K562 (cell line): ENCODE data around the gene KRTAP1-1. TPM values are rescaled to one million over a fixed set of nuclear protein-coding genes. Genes with fewer than 3 reads are reported as not detected.

Experiments used
- polyA plus RNA-seq, 8 experiments: library from polyadenylated mRNA; depleted of rRNA in 4 of 8; stranded (reverse) in 5 of 8; unstranded in 3 of 8; fragments of >200 nt; fragmentation: Nextera tagmentation in 2 of 8; fragmentation: Illumina TruSeq in 1 of 8; extraction: Ambion mirVana in 2 of 8; extraction: Trizol in 1 of 8; gene quantifications; 2 replicates each; pipeline versions ENCODE4 v1.2.1 to v1.2.3, GENCODE V29; 2011 to 2014; ENCODE audit warnings: inconsistent platforms in 1 of 8, missing spikeins in 1 of 8
- small RNA-seq: library from RNA; depleted of rRNA; stranded (forward); fragments of <200 nt; gene quantifications from one replicate; pipeline ENCODE3, GENCODE V24; 2014
- total RNA-seq, 7 experiments: library from RNA; depleted of rRNA in 6 of 7; stranded (reverse); fragments of >200 nt in 6 of 7; fragmentation: Illumina TruSeq in 2 of 7; extraction: Trizol in 2 of 7; gene quantifications; 2 replicates each; pipeline versions ENCODE4 v1.2.1 to v1.2.3, GENCODE V29; 2011 to 2021; ENCODE audit warnings: low replicate concordance in 1 of 7

The KRTAP1-1 gene
- total and polyA plus RNA-seq, 9 of the 15 experiments (the other 6 are each of a cell fraction or from before 2014, with no cell fraction given) = not detected

Small RNA genes lying within 50 kb of the gene (small RNA-seq; reads per million reads assigned to genes)
- gene KRTAP3-4P = not detected

Other genes with a start within 250 kb of the KRTAP1-1 start
Only the 7 nearest of the 37 such genes appear.
- not detected in 2 replicates for gene KRTAP1-5, start 14.2 kb downstream of the KRTAP1-1 start, total RNA-seq (2014; rRNA removed)
- gene KRTAP1-5, start 14.2 kb downstream of the KRTAP1-1 start, total RNA-seq (2014; rRNA removed; fragmentation: Illumina TruSeq; extraction: Trizol) = not detected in 2 replicates
- gene KRTAP1-5, start 14.2 kb downstream of the KRTAP1-1 start, total RNA-seq (2015; rRNA removed; fragmentation: Illumina TruSeq; extraction: Trizol) = not detected in 2 replicates
- not detected in 2 replicates for gene KRTAP1-5, start 14.2 kb downstream of the KRTAP1-1 start, total RNA-seq (2021)
- not detected in 2 replicates for gene KRTAP1-5, start 14.2 kb downstream of the KRTAP1-1 start, polyA plus RNA-seq (2011; rRNA removed)
- not detected in 2 replicates for gene KRTAP1-5, start 14.2 kb downstream of the KRTAP1-1 start, polyA plus RNA-seq (2014; fragmentation: Illumina TruSeq; extraction: Trizol)
- gene KRTAP1-5, start 14.2 kb downstream of the KRTAP1-1 start, polyA plus RNA-seq (2014; fragmentation: Nextera tagmentation; extraction: Ambion mirVana) = not detected
- not detected in 2 replicates for gene KRTAP1-5, start 14.2 kb downstream of the KRTAP1-1 start, polyA plus RNA-seq (2014; rRNA removed)
- gene KRTAP1-4, start 11.3 kb downstream of the KRTAP1-1 start, total RNA-seq (2014; rRNA removed) = not detected in 2 replicates
- gene KRTAP1-4, start 11.3 kb downstream of the KRTAP1-1 start, total RNA-seq (2014; rRNA removed; fragmentation: Illumina TruSeq; extraction: Trizol) = not detected in 2 replicates
- gene KRTAP1-4, start 11.3 kb downstream of the KRTAP1-1 start, total RNA-seq (2015; rRNA removed; fragmentation: Illumina TruSeq; extraction: Trizol) = not detected in 2 replicates
- not detected in 2 replicates for gene KRTAP1-4, start 11.3 kb downstream of the KRTAP1-1 start, total RNA-seq (2021)
- not detected in 2 replicates for gene KRTAP1-4, start 11.3 kb downstream of the KRTAP1-1 start, polyA plus RNA-seq (2011; rRNA removed)
- not detected in 2 replicates for gene KRTAP1-4, start 11.3 kb downstream of the KRTAP1-1 start, polyA plus RNA-seq (2014; fragmentation: Illumina TruSeq; extraction: Trizol)
- gene KRTAP1-4, start 11.3 kb downstream of the KRTAP1-1 start, polyA plus RNA-seq (2014; fragmentation: Nextera tagmentation; extraction: Ambion mirVana) = not detected
- gene KRTAP1-4, start 11.3 kb downstream of the KRTAP1-1 start, polyA plus RNA-seq (2014; rRNA removed) = not detected in 2 replicates
- gene KRTAP1-3, start 6.6 kb downstream of the KRTAP1-1 start, total RNA-seq (2014; rRNA removed) = not detected in 2 replicates
- gene KRTAP1-3, start 6.6 kb downstream of the KRTAP1-1 start, total RNA-seq (2014; rRNA removed; fragmentation: Illumina TruSeq; extraction: Trizol) = not detected in 2 replicates
- not detected in 2 replicates for gene KRTAP1-3, start 6.6 kb downstream of the KRTAP1-1 start, total RNA-seq (2015; rRNA removed; fragmentation: Illumina TruSeq; extraction: Trizol)
- gene KRTAP1-3, start 6.6 kb downstream of the KRTAP1-1 start, total RNA-seq (2021) = not detected in 2 replicates
- not detected in 2 replicates for gene KRTAP1-3, start 6.6 kb downstream of the KRTAP1-1 start, polyA plus RNA-seq (2011; rRNA removed)
- not detected in 2 replicates for gene KRTAP1-3, start 6.6 kb downstream of the KRTAP1-1 start, polyA plus RNA-seq (2014; fragmentation: Illumina TruSeq; extraction: Trizol)
- gene KRTAP1-3, start 6.6 kb downstream of the KRTAP1-1 start, polyA plus RNA-seq (2014; fragmentation: Nextera tagmentation; extraction: Ambion mirVana) = not detected
- gene KRTAP1-3, start 6.6 kb downstream of the KRTAP1-1 start, polyA plus RNA-seq (2014; rRNA removed) = not detected in 2 replicates
- gene KRTAP2-1, start 5.9 kb upstream of the KRTAP1-1 start, total RNA-seq (2014; rRNA removed) = not detected in 2 replicates
- not detected in 2 replicates for gene KRTAP2-1, start 5.9 kb upstream of the KRTAP1-1 start, total RNA-seq (2014; rRNA removed; fragmentation: Illumina TruSeq; extraction: Trizol)
- not detected in 2 replicates for gene KRTAP2-1, start 5.9 kb upstream of the KRTAP1-1 start, total RNA-seq (2015; rRNA removed; fragmentation: Illumina TruSeq; extraction: Trizol)
- gene KRTAP2-1, start 5.9 kb upstream of the KRTAP1-1 start, total RNA-seq (2021) = not detected in 2 replicates
- not detected in 2 replicates for gene KRTAP2-1, start 5.9 kb upstream of the KRTAP1-1 start, polyA plus RNA-seq (2011; rRNA removed)
- gene KRTAP2-1, start 5.9 kb upstream of the KRTAP1-1 start, polyA plus RNA-seq (2014; fragmentation: Illumina TruSeq; extraction: Trizol) = not detected in 2 replicates
- gene KRTAP2-1, start 5.9 kb upstream of the KRTAP1-1 start, polyA plus RNA-seq (2014; fragmentation: Nextera tagmentation; extraction: Ambion mirVana) = not detected
- gene KRTAP2-1, start 5.9 kb upstream of the KRTAP1-1 start, polyA plus RNA-seq (2014; rRNA removed) = not detected in 2 replicates
- gene KRTAP2-2, start 13.8 kb upstream of the KRTAP1-1 start, total RNA-seq (2014; rRNA removed) = not detected in 2 replicates
- not detected in 2 replicates for gene KRTAP2-2, start 13.8 kb upstream of the KRTAP1-1 start, total RNA-seq (2014; rRNA removed; fragmentation: Illumina TruSeq; extraction: Trizol)
- gene KRTAP2-2, start 13.8 kb upstream of the KRTAP1-1 start, total RNA-seq (2015; rRNA removed; fragmentation: Illumina TruSeq; extraction: Trizol) = not detected in 2 replicates
- not detected in 2 replicates for gene KRTAP2-2, start 13.8 kb upstream of the KRTAP1-1 start, total RNA-seq (2021)
- not detected in 2 replicates for gene KRTAP2-2, start 13.8 kb upstream of the KRTAP1-1 start, polyA plus RNA-seq (2011; rRNA removed)
- gene KRTAP2-2, start 13.8 kb upstream of the KRTAP1-1 start, polyA plus RNA-seq (2014; fragmentation: Illumina TruSeq; extraction: Trizol) = not detected in 2 replicates
- not detected for gene KRTAP2-2, start 13.8 kb upstream of the KRTAP1-1 start, polyA plus RNA-seq (2014; fragmentation: Nextera tagmentation; extraction: Ambion mirVana)
- not detected in 2 replicates for gene KRTAP2-2, start 13.8 kb upstream of the KRTAP1-1 start, polyA plus RNA-seq (2014; rRNA removed)
- gene KRTAP2-3, start 18.7 kb upstream of the KRTAP1-1 start, total RNA-seq (2014; rRNA removed) = not detected in 2 replicates
- not detected in 2 replicates for gene KRTAP2-3, start 18.7 kb upstream of the KRTAP1-1 start, total RNA-seq (2014; rRNA removed; fragmentation: Illumina TruSeq; extraction: Trizol)
- not detected in 2 replicates for gene KRTAP2-3, start 18.7 kb upstream of the KRTAP1-1 start, total RNA-seq (2015; rRNA removed; fragmentation: Illumina TruSeq; extraction: Trizol)
- gene KRTAP2-3, start 18.7 kb upstream of the KRTAP1-1 start, total RNA-seq (2021) = not detected in 2 replicates
- gene KRTAP2-3, start 18.7 kb upstream of the KRTAP1-1 start, polyA plus RNA-seq (2011; rRNA removed) = not detected in 2 replicates
- gene KRTAP2-3, start 18.7 kb upstream of the KRTAP1-1 start, polyA plus RNA-seq (2014; fragmentation: Illumina TruSeq; extraction: Trizol) = not detected in 2 replicates
- gene KRTAP2-3, start 18.7 kb upstream of the KRTAP1-1 start, polyA plus RNA-seq (2014; fragmentation: Nextera tagmentation; extraction: Ambion mirVana) = not detected
- gene KRTAP2-3, start 18.7 kb upstream of the KRTAP1-1 start, polyA plus RNA-seq (2014; rRNA removed) = not detected in 2 replicates
- gene KRTAP2-4, start 24.4 kb upstream of the KRTAP1-1 start, total RNA-seq (2014; rRNA removed) = not detected in 2 replicates
- not detected in 2 replicates for gene KRTAP2-4, start 24.4 kb upstream of the KRTAP1-1 start, total RNA-seq (2014; rRNA removed; fragmentation: Illumina TruSeq; extraction: Trizol)
- gene KRTAP2-4, start 24.4 kb upstream of the KRTAP1-1 start, total RNA-seq (2015; rRNA removed; fragmentation: Illumina TruSeq; extraction: Trizol) = not detected in 2 replicates
- gene KRTAP2-4, start 24.4 kb upstream of the KRTAP1-1 start, total RNA-seq (2021) = not detected in 2 replicates
- gene KRTAP2-4, start 24.4 kb upstream of the KRTAP1-1 start, polyA plus RNA-seq (2011; rRNA removed) = not detected in 2 replicates
- gene KRTAP2-4, start 24.4 kb upstream of the KRTAP1-1 start, polyA plus RNA-seq (2014; fragmentation: Illumina TruSeq; extraction: Trizol) = not detected in 2 replicates
- not detected for gene KRTAP2-4, start 24.4 kb upstream of the KRTAP1-1 start, polyA plus RNA-seq (2014; fragmentation: Nextera tagmentation; extraction: Ambion mirVana)
- not detected in 2 replicates for gene KRTAP2-4, start 24.4 kb upstream of the KRTAP1-1 start, polyA plus RNA-seq (2014; rRNA removed)